ENCODE results near the gene PABPC1L.

PABPC1L gene

DNA sequence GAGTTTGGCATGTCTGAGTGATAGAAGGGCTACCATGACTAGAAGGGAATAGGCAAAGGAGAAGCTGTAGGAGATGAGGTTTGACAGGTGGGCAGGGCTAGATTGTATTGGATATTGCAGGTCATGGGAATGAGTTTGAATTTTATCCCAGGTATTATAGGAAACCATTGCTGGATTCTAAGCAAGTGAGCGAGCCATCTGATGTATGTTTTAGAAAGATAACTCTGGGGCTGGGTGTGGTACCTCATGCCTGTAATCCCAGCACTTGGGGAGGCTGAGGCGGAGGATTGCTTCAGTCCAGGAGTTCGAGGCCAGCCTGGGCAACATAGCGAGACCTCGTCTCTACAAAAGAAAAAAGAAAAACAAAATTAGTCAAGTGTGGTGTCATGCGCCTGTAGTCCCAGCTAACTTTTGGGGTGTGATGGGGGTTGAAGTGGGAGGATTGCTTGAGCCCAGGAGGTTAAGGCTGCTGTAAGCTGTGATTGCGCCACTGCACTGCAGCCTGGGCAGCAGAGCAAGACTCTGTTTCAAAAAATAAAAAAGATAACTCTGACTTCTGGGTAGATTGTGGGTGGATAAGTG is 73.3 kb downstream of the PABPC1L start:
- no peak for DNase-seq (ENCODE audit: low spot score)
- TF ChIP-seq CTCF (IDR thresholded peaks at IDR 0.05; ENCODE audit: borderline replicate concordance, control extremely low read depth, extremely low read depth, insufficient read depth, missing control alignments): no peak

GRCh38 chr20:44988631-44989171 is 78.8 kb downstream of the PABPC1L start:
- TF ChIP-seq CTCF (IDR thresholded peaks at IDR 0.05; ENCODE audit: borderline replicate concordance, control extremely low read depth, extremely low read depth, insufficient read depth, missing control alignments): no peak
- in situ Hi-C loops (cut with MboI; ENCODE audit: low sequenced_read_pairs, unreplicated experiment): no loop called here
- no peak for DNase-seq (ENCODE audit: low spot score)

More for the DNA sequence above, 73.3 kb downstream of the PABPC1L start:
- in situ Hi-C loops (cut with MboI; ENCODE audit: low sequenced_read_pairs, unreplicated experiment): no loop called here
